DMS 273 (cell line): Measurements from ENCODE around the gene PLP2.
"Not testable (repeated sequence)": the region's sequence is repeated elsewhere in the genome, so short reads cannot be mapped to it uniquely, and the experiment has no call there.

Experiments used
- DNase-seq: peaks from one replicate; lab custom pipeline; 2025; ENCODE audit not compliant: unreplicated experiment; lab: John Stamatoyannopoulos, UW

Gene PLP2

GRCh38 chrX:49163555-49164419 is 7.9 kb upstream of the PLP2 start:
- peak; percentile 91 for DNase-seq

GRCh38 chrX:49164589-49165360 is 6.9 kb upstream of the PLP2 start:
- no peak for DNase-seq

GRCh38 chrX:49165901-49166881 is 5.5 kb upstream of the PLP2 start:
- peak; percentile 86 for DNase-seq

- no peak for DNase-seq
These were observed 4.6 kb upstream of the PLP2 start for GRCh38 chrX:49166914-49167739.

GRCh38 chrX:49167740-49168108 is 4.0 kb upstream of the PLP2 start:
- no peak for DNase-seq

- peak; percentile 83 for DNase-seq
These were observed 632 bp downstream of the PLP2 start for GRCh38 chrX:49172280-49172780.

- DNase-seq: not testable (repeated sequence)
These were observed 1.8 kb downstream of the PLP2 start for GRCh38 chrX:49173544-49173943.

- DNase-seq: peak; percentile 49
These were observed 3.0 kb downstream of the PLP2 start for GRCh38 chrX:49174723-49175122.

GRCh38 chrX:49175435-49176274 is 4.0 kb downstream of the PLP2 start:
- DNase-seq: no peak

- peak; percentile 64 for DNase-seq
These were observed 5.0 kb downstream of the PLP2 start for GRCh38 chrX:49176421-49177326.

GRCh38 chrX:49177338-49177833 is 5.7 kb downstream of the PLP2 start:
- peak; percentile 57 for DNase-seq

- no peak for DNase-seq
These were observed 6.3 kb downstream of the PLP2 start for GRCh38 chrX:49177873-49178480.

- no peak for DNase-seq
These were observed 6.8 kb downstream of the PLP2 start for GRCh38 chrX:49178537-49178936.

- DNase-seq: no peak
These were observed 7.7 kb downstream of the PLP2 start for GRCh38 chrX:49179358-49179757.

GRCh38 chrX:49183701-49184281 is 12.1 kb downstream of the PLP2 start:
- DNase-seq: no peak

- DNase-seq: peak; percentile 93
These were observed 12.9 kb downstream of the PLP2 start for GRCh38 chrX:49184294-49185281.
